Measurements from ENCODE around the gene ZNF12. TPM values are rescaled to one million over a fixed set of nuclear protein-coding genes. Genes with fewer than 3 reads are reported as not detected.

Gene ZNF12
- total RNA-seq, 1 experiment from 2014 or later, result 12.5 TPM

DNA sequence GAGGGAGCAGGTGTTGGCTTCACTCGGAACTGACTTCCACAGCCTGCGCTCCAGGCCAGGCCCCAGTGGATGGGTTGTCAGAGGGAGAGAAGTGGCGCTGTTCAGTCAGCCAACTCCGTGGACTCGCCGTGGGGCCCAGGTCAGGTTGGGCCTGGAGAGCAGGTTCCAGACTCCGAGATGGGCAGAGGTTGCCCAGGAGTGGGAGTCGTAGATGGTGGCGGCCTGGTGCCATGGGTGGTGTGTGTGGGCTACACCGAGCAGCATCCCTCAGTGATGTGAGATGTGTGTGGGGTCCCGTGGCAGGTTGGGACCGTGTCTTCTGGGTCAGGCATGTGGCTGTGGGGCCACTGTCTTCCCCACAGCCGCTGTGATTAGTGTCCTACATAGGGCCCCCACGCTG lies 59.2 kb downstream of the ZNF12 start:
- peaks cover 47% of the 10 kb centered on the region for H3K36me3 ChIP-seq (ENCODE audit: low read depth, low read length)

DNA sequence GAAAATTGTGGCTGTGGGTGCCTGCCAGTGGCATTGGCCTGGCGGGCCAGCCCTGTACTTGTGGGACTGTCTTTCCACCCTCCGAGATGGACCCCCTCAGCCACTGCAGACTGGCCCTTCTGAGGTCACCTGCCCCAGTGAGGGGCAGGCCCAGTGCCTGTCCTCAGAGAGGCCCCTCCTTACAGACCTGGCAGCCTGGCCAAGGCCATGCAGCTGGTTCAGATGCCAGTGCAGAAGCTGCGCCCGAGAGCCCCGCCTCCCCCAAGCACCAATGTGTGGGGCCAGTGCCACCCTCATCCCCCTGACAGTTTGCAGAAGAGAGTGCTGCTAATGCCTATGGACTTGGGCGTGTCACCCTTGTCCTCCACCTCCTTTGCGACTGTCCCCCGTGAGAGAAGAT lies 59.7 kb downstream of the ZNF12 start:
- POLR2A ChIA-PET (ENCODE audit: unreplicated experiment), result no interaction called here
- Histone ChIP-seq H3K27ac (ENCODE audit: low read length) (no peak overlapping the region), H3F3A (ENCODE audit: low read length, unreplicated experiment) (no peaks in the 10 kb centered on the region), H3K4me1 (ENCODE audit: insufficient read depth, low read length) (no peaks in the 10 kb centered on the region), H3K4me3 (ENCODE audit: low read length) (no peak overlapping the region), H3K79me2 (ENCODE audit: low read length) (no peaks in the 10 kb centered on the region), H3K36me3 (ENCODE audit: low read depth, low read length) (peaks cover 42% of the 10 kb centered on the region), H3K9ac (ENCODE audit: low read length) (no peak overlapping the region), H3K9me3 (ENCODE audit: low read length) (no peaks in the 10 kb centered on the region), H2AFZ (ENCODE audit: low read length) (no peak overlapping the region), H3K27me3 (ENCODE audit: low read length) (no peaks in the 10 kb centered on the region), H4K20me1 (ENCODE audit: low read length) (no peaks in the 10 kb centered on the region), H3K4me2 (ENCODE audit: low read length) (no peak overlapping the region), H3K9me2 (replicated peaks; ENCODE audit: low read length) (no peaks in the 10 kb centered on the region)
- intact Hi-C loops (cut with micrococcal nuclease), result no loop called here
- BruUV-seq (replicated peaks), result no TSS peak
- no peak for ATAC-seq
- CTCF ChIA-PET, result no interaction called here
- DNase-seq, result no peak
- TF ChIP-seq EZH2phosphoT487 (IDR thresholded peaks at IDR 0.05; ENCODE audit: borderline replicate concordance, low read length) (no peak), EZH2 (IDR thresholded peaks at IDR 0.05; ENCODE audit: low read length, unreplicated experiment) (no peak)
- TF ChIP-seq, protein P1, sequence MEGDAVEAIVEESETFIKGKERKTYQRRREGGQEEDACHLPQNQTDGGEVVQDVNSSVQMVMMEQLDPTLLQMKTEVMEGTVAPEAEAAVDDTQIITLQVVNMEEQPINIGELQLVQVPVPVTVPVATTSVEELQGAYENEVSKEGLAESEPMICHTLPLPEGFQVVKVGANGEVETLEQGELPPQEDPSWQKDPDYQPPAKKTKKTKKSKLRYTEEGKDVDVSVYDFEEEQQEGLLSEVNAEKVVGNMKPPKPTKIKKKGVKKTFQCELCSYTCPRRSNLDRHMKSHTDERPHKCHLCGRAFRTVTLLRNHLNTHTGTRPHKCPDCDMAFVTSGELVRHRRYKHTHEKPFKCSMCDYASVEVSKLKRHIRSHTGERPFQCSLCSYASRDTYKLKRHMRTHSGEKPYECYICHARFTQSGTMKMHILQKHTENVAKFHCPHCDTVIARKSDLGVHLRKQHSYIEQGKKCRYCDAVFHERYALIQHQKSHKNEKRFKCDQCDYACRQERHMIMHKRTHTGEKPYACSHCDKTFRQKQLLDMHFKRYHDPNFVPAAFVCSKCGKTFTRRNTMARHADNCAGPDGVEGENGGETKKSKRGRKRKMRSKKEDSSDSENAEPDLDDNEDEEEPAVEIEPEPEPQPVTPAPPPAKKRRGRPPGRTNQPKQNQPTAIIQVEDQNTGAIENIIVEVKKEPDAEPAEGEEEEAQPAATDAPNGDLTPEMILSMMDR (conservative IDR thresholded peaks at IDR 0.05; ENCODE audit: low read depth, low read length), result no peak

More for the DNA sequence above, 59.2 kb downstream of the ZNF12 start:
- ATAC-seq, result no peak
- intact Hi-C loops (cut with micrococcal nuclease), result no loop called here
- Histone ChIP-seq H3K9me3 (ENCODE audit: low read length) (no peaks in the 10 kb centered on the region), H3K27me3 (ENCODE audit: low read length) (no peaks in the 10 kb centered on the region), H3K4me3 (ENCODE audit: low read length) (no peak overlapping the region), H2AFZ (ENCODE audit: low read length) (no peak overlapping the region), H3K4me2 (ENCODE audit: low read length) (no peak overlapping the region), H3K4me1 (ENCODE audit: insufficient read depth, low read length) (no peaks in the 10 kb centered on the region), H4K20me1 (ENCODE audit: low read length) (no peaks in the 10 kb centered on the region), H3K27ac (ENCODE audit: low read length) (no peak overlapping the region), H3K79me2 (ENCODE audit: low read length) (no peaks in the 10 kb centered on the region), H3K9me2 (replicated peaks; ENCODE audit: low read length) (no peaks in the 10 kb centered on the region), H3F3A (ENCODE audit: low read length, unreplicated experiment) (no peaks in the 10 kb centered on the region), H3K9ac (ENCODE audit: low read length) (no peak overlapping the region)
- POLR2A ChIA-PET (ENCODE audit: unreplicated experiment), result no interaction called here
- no TSS peak for BruUV-seq (replicated peaks)
- CTCF ChIA-PET, result no interaction called here
- TF ChIP-seq, protein P1 (conservative IDR thresholded peaks at IDR 0.05; ENCODE audit: low read depth, low read length), result no peak
- TF ChIP-seq EZH2 (IDR thresholded peaks at IDR 0.05; ENCODE audit: low read length, unreplicated experiment) (no peak), EZH2phosphoT487 (IDR thresholded peaks at IDR 0.05; ENCODE audit: borderline replicate concordance, low read length) (no peak)
- DNase-seq, result no peak

DNA sequence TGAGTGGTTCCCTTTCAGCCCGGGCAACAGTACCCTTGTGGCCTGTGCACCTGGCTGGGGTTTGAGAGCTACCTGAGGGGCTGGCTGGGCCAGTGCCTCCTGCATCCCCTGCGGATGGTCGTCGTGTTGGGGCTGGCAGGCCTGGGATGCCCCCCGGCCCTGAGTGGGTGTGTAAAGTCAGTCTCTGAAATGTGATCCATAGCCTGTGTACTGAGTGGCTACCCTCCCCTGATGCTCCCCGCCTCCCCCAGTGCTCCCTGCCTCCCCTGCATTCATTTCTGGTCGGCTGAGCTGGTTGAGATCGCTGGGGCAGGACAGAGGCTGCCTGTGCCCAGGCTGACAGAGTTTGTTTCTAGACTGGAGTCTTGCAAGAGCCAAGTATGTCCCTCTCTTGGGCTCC lies 60.3 kb downstream of the ZNF12 start:
- intact Hi-C loops (cut with micrococcal nuclease), result no loop called here
- no peaks in the 10 kb centered on the region for H3K79me2 ChIP-seq (ENCODE audit: low read length)
- H3K4me1 ChIP-seq (ENCODE audit: insufficient read depth, low read length), result no peaks in the 10 kb centered on the region
- DNase-seq (no peak), ATAC-seq (no peak)
- no peak overlapping the region for H3K4me3 ChIP-seq (ENCODE audit: low read length)
- no peaks in the 10 kb centered on the region for H3F3A ChIP-seq (ENCODE audit: low read length, unreplicated experiment)
- H3K9me2 ChIP-seq (replicated peaks; ENCODE audit: low read length), result no peaks in the 10 kb centered on the region
- POLR2A ChIA-PET (ENCODE audit: unreplicated experiment), result no interaction called here
- H3K36me3 ChIP-seq (ENCODE audit: low read depth, low read length), result peaks cover 36% of the 10 kb centered on the region
- BruUV-seq (replicated peaks), result no TSS peak
- TF ChIP-seq EZH2phosphoT487 (IDR thresholded peaks at IDR 0.05; ENCODE audit: borderline replicate concordance, low read length), result no peak
- TF ChIP-seq, protein P1 (conservative IDR thresholded peaks at IDR 0.05; ENCODE audit: low read depth, low read length), result no peak
- no peak for TF ChIP-seq EZH2 (IDR thresholded peaks at IDR 0.05; ENCODE audit: low read length, unreplicated experiment)
- no peak overlapping the region for H2AFZ ChIP-seq (ENCODE audit: low read length)
- no peak overlapping the region for H3K27ac ChIP-seq (ENCODE audit: low read length)
- no peaks in the 10 kb centered on the region for H3K9me3 ChIP-seq (ENCODE audit: low read length)
- H4K20me1 ChIP-seq (ENCODE audit: low read length), result no peaks in the 10 kb centered on the region
- CTCF ChIA-PET, result no interaction called here
- no peak overlapping the region for H3K9ac ChIP-seq (ENCODE audit: low read length)
- H3K27me3 ChIP-seq (ENCODE audit: low read length), result no peaks in the 10 kb centered on the region
- no peak overlapping the region for H3K4me2 ChIP-seq (ENCODE audit: low read length)
